HT1080 (cell line): ENCODE results near the gene ART5. TPM values are rescaled to one million over a fixed set of nuclear protein-coding genes. Genes with fewer than 3 reads are reported as not detected.
"Not testable (repeated sequence)": the region's sequence is repeated elsewhere in the genome, so short reads cannot be mapped to it uniquely, and the experiment has no call there.

ENCODE experiments used
- DNase-seq: peaks from one replicate; pipeline ENCODE4 v3.0.0-alpha.2; 2015; ENCODE audit warnings: low read depth
- total RNA-seq: library from RNA; depleted of rRNA; stranded (reverse); fragments of >200 nt; shearing (Covaris generic); gene quantifications from 2 replicates; pipeline ENCODE4 v1.2.3, GENCODE V29; 2014

Gene ART5
- total RNA-seq, 1 experiment from 2014 or later = not detected

DNA sequence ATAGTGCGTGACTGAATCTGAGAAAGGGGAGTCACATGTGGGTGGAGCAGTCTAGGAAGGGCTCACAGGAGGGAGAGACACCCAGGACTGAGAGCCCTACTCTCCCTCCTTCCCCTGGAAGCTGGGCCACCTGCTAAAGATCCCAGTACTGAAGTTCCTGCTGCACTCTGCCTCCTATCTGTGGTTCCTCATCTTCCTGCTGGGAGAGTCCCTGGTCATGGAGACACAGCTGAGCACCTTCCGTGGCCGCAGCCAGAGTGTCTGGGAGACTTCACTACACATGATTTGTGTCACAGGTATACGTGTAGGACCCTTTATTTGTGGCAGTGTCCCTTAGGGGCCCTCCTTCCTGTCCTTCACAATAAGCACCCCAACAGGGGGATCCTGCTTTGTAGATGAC lies 19.3 kb downstream of the ART5 start:
- DNase-seq = no peak

DNA sequence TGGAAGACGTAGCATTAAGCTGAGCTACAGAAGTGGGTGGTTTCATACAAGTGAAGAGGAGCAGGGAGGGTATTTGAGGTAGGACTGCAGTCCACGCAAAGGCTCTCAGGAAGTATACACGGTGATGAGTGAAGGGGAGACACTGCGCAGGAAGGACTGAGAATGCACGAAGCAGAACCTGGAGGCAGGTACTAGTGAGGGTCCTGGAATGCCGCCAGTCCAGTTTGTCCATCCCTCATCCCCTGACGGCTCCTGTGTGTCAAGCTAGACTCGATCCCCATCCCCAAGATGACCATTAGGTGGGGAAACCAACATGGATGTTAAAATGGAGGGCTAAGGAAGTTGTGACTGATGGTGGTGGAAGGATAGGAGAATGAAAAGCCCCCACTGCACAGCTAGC lies 23.8 kb downstream of the ART5 start:
- DNase-seq = no peak

DNA sequence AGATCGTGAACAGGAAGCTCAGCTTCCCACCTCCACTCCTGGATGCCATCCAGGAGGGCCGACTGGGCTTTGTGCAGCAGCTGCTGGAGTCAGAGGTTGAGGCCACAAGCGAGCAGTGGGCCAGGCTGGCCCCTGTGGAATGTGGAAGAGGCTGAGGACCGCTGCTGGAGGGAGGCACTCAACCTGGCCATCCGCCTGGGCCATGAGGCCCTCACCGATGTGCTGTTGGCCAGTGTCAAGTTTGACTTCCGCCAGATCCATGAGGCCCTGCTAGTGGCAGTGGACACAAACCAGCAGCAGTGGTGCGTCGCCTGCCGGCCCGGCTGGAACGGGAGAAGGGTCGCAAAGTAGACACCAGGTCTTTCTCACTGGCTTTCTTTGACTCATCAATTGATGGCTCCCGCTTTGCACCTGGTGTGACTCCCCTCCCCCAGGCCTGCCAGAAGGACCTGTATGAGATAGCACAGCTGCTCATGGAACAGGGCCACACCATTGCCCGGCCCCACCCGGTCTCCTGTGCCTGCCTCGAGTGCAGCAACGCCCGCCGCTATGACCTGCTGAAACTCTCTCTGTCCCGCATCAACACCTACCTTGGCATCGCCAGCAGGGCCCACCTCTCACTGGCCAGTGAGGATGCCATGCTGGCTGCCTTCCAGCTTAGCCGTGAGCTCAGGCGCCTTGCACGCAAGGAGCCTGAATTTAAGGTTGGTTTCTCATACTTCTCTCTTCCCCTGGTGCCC lies 24.9 kb downstream of the ART5 start:
- DNase-seq = no peak

DNA sequence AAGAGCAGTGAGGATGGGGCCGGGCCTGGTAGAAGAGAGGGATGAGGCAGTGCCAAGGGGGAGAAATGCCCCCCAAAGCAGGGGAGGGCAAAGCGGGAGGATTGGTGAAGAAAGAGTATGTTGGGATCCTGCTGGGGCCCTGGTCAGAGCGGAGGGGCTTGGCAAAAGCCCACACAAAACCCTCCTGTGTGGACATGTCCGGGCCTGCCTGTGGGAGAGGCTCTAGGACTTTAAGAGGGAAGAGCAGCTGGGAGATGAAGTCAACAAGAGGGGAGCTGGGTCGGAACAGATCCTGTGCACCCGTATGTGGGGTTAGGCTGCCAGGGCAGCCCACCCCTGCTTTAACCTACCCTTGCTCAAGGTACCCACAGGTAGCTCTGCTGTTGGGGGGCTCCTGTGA lies 25.8 kb downstream of the ART5 start:
- DNase-seq = no peak

- no peak for DNase-seq
Measured at GRCh38 chr11:3614742-3615171, 27.0 kb downstream of the ART5 start.

DNA sequence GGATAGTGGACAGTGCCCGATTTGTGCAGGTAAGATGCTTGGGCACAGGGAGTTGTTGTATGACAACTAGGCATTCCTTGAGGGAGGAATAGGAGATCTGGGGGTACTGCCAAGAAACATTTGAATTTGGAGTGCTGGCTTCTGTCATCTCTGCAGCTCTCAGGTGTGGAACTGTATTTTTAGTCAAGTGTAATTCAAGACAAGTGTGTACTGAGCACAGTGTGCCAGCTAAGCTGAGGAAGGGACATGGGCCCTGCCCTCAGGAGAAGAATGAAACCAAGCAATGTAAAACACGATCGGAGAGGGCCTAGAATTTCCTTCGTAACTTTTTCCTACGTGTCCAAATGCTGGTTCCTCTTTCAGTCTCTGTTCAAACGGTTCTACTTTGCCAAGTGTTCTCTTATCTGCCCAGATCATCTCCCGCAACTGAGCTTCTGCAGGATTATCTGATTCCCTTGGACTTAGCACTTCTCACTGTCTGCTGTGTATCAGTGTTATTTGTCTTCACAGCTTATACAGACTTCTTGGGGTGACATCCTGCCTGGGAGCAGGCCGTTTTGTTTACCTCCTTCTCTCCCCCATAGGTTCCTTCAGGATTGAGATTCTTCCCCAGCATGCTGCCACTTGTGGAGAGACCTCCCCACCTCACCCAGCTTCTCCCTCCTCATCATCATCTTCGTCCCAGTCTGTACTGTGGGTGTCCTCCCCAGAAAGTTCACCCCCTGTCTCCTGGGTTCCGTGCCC lies 27.6 kb downstream of the ART5 start:
- no peak for DNase-seq

DNA sequence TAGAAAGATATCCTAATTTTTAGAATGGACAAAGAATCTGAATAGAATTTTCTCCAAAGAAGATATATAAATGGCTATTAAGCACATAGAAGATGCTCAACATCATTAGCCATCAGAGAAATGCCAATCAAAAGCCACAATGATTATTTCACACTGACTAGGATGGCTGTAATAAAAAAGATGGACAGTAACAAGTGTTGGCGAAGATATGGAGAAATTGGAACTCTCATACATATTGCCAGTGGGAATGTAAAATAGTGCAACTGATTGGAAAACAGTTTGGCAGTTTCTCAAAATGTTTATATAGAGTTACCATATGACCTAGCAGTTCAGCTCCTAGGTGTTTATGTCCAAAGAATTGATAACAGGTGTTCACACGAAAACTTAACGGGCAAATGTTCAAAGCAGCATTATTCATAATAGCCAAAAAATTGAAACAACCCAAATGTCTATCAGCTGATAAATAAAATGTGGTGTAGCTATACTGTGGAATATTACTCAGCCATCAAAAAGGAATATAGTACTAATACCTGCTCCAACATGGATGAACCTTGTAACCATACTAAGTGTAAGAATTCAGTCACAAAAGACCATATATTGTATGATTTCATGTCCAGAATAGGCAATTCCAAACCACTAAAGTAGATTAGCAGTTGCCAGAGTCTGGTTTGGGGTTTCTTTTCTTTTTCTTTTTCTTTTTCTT lies 29.7 kb downstream of the ART5 start:
- DNase-seq = no peak

- DNase-seq = no peak
Measured at GRCh38 chr11:3610846-3611245, 30.9 kb downstream of the ART5 start.

DNA sequence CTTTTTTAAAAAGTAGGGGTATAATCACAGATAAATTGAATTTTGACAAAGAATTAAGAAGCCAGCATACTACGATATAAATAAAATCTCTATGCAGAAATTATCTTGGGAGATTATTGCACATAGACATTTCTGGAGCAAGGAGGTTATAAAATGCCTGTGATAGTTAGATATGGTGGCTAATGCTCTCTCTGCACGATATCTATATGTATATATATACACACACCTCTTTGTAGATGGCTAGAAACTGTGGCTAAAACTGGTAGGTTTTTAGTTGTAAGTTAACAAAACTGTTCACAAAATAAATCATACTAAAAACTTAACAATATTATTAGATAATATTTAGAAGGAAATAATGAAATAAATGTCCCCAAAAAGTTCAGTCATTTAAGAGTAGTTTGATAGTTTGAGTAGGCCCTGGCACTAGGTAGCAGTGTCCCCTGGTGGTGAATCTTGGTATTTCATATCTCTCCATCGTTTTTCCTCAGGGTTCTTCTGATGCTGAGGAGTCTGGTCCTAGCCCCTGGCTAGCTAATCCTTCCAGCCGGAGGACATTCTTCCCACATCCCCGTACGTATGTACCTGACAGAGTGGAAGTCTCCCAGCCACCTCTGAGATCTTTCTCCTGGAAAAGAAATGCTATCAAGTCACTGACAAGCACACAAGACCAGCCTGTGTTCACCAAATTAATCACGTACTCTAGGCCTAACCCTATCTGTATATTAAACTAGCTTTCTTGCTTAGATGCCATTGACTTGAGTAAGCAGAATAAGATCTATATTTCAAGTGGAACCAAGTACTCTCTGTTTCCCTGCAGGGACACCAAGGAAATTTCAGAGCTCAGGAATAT lies 32.2 kb downstream of the ART5 start:
- DNase-seq = peak; percentile 44

DNA sequence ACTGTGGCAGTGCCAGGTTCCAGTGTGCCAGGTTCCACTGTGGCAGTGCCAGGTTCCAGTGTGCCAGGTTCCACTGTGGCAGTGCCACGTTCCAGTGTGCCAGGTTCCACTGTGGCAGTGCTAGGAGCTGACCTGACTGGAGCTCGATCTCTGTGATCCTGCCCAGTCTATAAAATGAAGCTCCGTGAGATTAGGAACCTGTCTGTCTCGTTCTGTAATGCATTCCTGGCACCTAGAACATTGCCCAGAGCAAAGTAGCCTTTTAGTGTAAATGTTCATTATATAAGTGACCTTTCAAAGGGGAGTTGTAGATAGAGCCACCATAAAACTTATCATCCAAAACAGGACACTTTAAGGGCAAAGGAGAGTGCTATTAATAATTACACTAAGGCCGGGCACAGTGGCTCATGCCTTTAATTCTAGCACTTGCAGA lies 36.0 kb downstream of the ART5 start:
- DNase-seq = no peak

GRCh38 chr11:3605283-3605662 lies 36.5 kb downstream of the ART5 start:
- no peak for DNase-seq

GRCh38 chr11:3604167-3604566 lies 37.6 kb downstream of the ART5 start:
- no peak for DNase-seq

DNA sequence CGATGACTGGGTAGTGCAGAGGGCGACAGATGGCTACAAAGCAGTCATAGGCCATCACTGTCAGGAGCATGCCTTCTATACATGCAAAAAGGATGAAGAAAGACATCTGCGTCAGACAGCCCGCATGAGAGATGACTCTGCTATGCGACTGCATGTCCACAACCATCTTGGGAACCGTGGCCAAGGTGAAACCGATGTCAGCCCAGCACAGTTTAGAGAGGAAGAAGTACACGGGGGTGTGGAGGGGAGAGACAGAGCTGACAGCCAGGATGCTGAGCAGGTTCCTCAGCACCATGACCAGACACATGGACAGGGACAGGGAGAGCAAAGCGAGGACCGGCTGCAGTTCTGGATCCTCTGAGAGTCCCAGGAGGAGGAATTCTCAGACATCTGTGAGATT lies 41.6 kb downstream of the ART5 start:
- not testable (repeated sequence) for DNase-seq

DNA sequence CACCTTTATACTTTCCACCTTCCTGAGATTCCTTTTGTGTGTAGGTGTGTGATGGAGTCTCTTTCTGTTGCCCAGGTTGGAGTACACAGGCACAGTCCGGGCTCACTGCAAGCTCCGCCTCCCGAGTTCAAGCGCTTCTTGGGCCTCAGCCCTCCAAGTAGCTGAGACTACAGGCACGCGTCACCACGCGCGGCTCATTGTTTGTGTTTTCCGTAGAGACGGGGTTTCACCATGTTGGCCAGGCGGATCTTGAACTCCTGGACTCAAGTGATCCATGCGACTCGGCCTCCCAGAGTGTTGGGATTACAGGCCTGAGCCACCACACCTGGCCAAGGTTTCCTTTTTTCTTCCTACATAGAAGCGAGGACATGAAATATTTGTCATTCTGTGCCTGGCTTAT lies 44.0 kb downstream of the ART5 start:
- DNase-seq = not testable (repeated sequence)

- DNase-seq = not testable (repeated sequence)
Measured at GRCh38 chr11:3591326-3591725, 50.5 kb downstream of the ART5 start.

DNA sequence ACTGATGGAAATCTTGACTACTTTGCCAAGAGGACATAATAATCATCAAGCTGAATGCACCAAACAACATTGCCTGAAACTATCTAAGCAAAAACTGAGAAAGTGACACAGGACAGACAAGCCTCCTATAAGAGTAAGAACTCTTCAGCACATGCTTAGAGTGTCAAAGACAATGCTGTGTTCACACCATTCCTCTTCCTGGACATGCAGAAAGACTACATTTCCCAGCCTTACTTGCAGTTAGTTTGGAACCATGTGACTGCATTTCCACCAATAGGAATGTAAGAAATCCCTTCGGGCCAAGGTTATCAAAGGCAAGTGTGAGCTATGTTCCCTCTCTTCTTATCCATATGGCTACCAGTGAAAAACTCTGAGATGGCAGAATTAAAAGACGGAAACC lies 51.6 kb downstream of the ART5 start:
- not testable (repeated sequence) for DNase-seq

- DNase-seq = not testable (repeated sequence)
Measured at GRCh38 chr11:3588776-3589175, 53.0 kb downstream of the ART5 start.
